SU-DHL-6 (cell line): Measurements from ENCODE around the gene RILPL1.

ENCODE experiments used
- H2AFZ ChIP-seq: fragments of 200-600 bp; sonication (generic); 2 replicates; pipeline ENCODE4 v1.6.1; 2014; ENCODE audit warnings: low read depth, mild to moderate bottlenecking, moderate library complexity, mixed read lengths, antibody characterized with exemption, low read length; ENCODE audit not compliant: severe bottlenecking
- H3F3A ChIP-seq: fragments of 200-600 bp; shearing (Covaris generic); 2 replicates; pipeline ENCODE4 v1.6.0; 2016; ENCODE audit warnings: antibody characterized with exemption, mild to moderate bottlenecking; ENCODE audit not compliant: insufficient read depth
- H3K27ac ChIP-seq: fragments of 200-600 bp; sonication (generic); 2 replicates; pipeline ENCODE4 v1.5.1; 2016; ENCODE audit warnings: low read depth, mild to moderate bottlenecking, low read length, moderate library complexity, mixed read lengths
- H3K27me3 ChIP-seq: fragments of 200-600 bp; sonication (generic), shearing (Covaris generic); 2 replicates; pipeline ENCODE4 v1.6.0; 2014; ENCODE audit warnings: mild to moderate bottlenecking, low read length
- H3K36me3 ChIP-seq: fragments of 200-600 bp; sonication (generic); 2 replicates; pipeline ENCODE4 v1.6.1; 2014; ENCODE audit warnings: mild to moderate bottlenecking, low read length, mixed read lengths
- H3K4me2 ChIP-seq: fragments of 300-600, 200-600 bp; shearing (Covaris generic), sonication (generic); 2 replicates; pipeline ENCODE4 v1.6.0; 2014; ENCODE audit warnings: low read length, low read depth, mild to moderate bottlenecking; ENCODE audit not compliant: poor library complexity, severe bottlenecking
- H3K4me3 ChIP-seq: fragments of 200-600 bp; sonication (generic); 2 replicates; pipeline ENCODE4 v1.5.1; 2014; ENCODE audit warnings: antibody characterized with exemption, low read length, mild to moderate bottlenecking, mixed read lengths; ENCODE audit not compliant: insufficient read depth, poor library complexity, severe bottlenecking
- H3K79me2 ChIP-seq: fragments of 200-600 bp; sonication (generic); 2 replicates; pipeline ENCODE4 v1.6.1; 2014; ENCODE audit warnings: mild to moderate bottlenecking, low read length, moderate library complexity; ENCODE audit not compliant: insufficient read depth
- H3K9ac ChIP-seq: fragments of 200-600 bp; sonication (generic); 2 replicates; pipeline ENCODE4 v1.7.0; 2014; ENCODE audit warnings: mild to moderate bottlenecking, low read length
- H3K9me2 ChIP-seq: fragments of 200-600 bp; sonication (generic); replicated peaks from 2 replicates; pipeline ENCODE4 v1.6.1; 2014; ENCODE audit warnings: low read length; ENCODE audit not compliant: insufficient read depth
- H3K9me3 ChIP-seq: fragments of 200-600 bp; sonication (generic); 2 replicates; pipeline ENCODE4 v1.6.1; 2014; ENCODE audit warnings: low read length, mixed read lengths; ENCODE audit not compliant: insufficient read depth
- H4K20me1 ChIP-seq: fragments of 200-600 bp; sonication (generic); 2 replicates; pipeline ENCODE4 v1.6.1; 2014; ENCODE audit warnings: low read depth, mild to moderate bottlenecking, antibody characterized with exemption, low read length, moderate library complexity, mixed read lengths
- EZH2phosphoT487 ChIP-seq: fragments of 200-600 bp; sonication (generic), shearing (Covaris generic); conservative IDR thresholded peaks from 2 replicates; pipeline ENCODE4 v1.6.1; 2018; ENCODE audit warnings: mild to moderate bottlenecking, antibody characterized with exemption, low read length, moderate library complexity, mixed read lengths
- TF ChIP-seq, protein P1 (sequence below): fragments of 200-600 bp; sonication (generic); IDR thresholded peaks from one replicate; pipeline ENCODE4 v1.5.1; 2017; ENCODE audit warnings: antibody characterized with exemption, mild to moderate bottlenecking, low read length, moderate library complexity; ENCODE audit not compliant: insufficient read depth, poor library complexity, severe bottlenecking

RILPL1 gene

DNA sequence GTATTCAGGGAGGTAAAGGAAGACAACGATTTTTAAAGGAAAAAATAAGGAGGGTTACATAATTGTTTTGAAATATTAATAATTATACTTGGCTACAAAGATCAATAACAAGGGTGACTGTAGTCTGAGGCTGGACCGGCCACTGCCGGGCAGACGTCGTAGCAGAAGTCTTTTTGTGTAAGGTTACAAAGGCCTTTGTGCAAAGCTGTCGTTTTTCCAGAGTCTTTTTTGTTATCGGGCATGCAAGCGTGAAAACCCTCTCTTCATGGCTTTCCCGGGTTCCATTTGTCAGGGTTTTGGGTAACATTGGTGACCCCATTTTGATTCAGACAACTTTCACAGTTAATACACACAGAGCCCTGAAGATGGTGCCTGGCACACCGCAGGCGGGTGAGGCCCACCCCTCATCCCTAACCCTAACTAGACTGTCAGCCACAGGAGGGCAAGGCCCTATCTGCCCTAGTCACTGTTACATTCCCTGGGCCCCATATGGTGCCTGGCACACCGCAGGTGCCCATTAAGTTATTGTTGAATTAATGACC is 31.3 kb downstream of the RILPL1 start:
- Histone ChIP-seq H3F3A (no peaks in the 10 kb centered on the region), H3K9ac (no peak overlapping the region), H3K27ac (no peak overlapping the region)

DNA sequence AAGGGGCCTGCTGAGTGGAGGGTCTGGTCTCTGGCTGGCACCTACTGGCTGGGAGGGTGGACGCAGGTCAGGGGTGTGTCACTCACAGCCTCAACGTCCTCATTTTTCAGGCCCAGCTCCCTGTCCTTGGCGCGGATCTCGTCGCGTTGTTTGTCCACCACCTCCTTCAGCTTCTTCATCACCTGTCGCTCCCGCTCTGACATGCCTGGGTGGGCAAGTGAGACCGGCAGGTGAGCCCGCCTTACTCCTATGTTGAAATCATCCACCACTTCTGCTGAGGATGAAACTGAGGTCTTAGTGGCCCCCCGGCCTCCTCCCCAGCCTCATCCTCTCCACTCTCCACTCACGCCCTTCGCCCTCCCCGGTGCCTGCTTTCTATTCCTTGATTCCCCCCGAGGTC is 34.2 kb downstream of the RILPL1 start:
- TF ChIP-seq EZH2phosphoT487 = no peak
- TF ChIP-seq, protein P1, sequence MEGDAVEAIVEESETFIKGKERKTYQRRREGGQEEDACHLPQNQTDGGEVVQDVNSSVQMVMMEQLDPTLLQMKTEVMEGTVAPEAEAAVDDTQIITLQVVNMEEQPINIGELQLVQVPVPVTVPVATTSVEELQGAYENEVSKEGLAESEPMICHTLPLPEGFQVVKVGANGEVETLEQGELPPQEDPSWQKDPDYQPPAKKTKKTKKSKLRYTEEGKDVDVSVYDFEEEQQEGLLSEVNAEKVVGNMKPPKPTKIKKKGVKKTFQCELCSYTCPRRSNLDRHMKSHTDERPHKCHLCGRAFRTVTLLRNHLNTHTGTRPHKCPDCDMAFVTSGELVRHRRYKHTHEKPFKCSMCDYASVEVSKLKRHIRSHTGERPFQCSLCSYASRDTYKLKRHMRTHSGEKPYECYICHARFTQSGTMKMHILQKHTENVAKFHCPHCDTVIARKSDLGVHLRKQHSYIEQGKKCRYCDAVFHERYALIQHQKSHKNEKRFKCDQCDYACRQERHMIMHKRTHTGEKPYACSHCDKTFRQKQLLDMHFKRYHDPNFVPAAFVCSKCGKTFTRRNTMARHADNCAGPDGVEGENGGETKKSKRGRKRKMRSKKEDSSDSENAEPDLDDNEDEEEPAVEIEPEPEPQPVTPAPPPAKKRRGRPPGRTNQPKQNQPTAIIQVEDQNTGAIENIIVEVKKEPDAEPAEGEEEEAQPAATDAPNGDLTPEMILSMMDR = no peak
- Histone ChIP-seq H3F3A (no peaks in the 10 kb centered on the region), H3K4me2 (no peak overlapping the region), H3K27me3 (no peaks in the 10 kb centered on the region), H3K9me3 (no peaks in the 10 kb centered on the region), H3K27ac (no peak overlapping the region), H2AFZ (no peak overlapping the region), H3K4me3 (no peak overlapping the region), H4K20me1 (no peaks in the 10 kb centered on the region), H3K9me2 (no peaks in the 10 kb centered on the region), H3K9ac (no peak overlapping the region), H3K79me2 (no peaks in the 10 kb centered on the region), H3K36me3 (no peaks in the 10 kb centered on the region)

More for the DNA sequence above, 31.3 kb downstream of the RILPL1 start:
- H3K4me3 ChIP-seq = no peak overlapping the region
- TF ChIP-seq, protein P1 = no peak
- TF ChIP-seq EZH2phosphoT487 = no peak
- no peaks in the 10 kb centered on the region for H4K20me1 ChIP-seq
- H3K9me3 ChIP-seq = no peaks in the 10 kb centered on the region
- no peak overlapping the region for H2AFZ ChIP-seq
- no peaks in the 10 kb centered on the region for H3K79me2 ChIP-seq
- no peaks in the 10 kb centered on the region for H3K36me3 ChIP-seq
- no peaks in the 10 kb centered on the region for H3K9me2 ChIP-seq
- H3K27me3 ChIP-seq = no peaks in the 10 kb centered on the region
- no peak overlapping the region for H3K4me2 ChIP-seq

DNA sequence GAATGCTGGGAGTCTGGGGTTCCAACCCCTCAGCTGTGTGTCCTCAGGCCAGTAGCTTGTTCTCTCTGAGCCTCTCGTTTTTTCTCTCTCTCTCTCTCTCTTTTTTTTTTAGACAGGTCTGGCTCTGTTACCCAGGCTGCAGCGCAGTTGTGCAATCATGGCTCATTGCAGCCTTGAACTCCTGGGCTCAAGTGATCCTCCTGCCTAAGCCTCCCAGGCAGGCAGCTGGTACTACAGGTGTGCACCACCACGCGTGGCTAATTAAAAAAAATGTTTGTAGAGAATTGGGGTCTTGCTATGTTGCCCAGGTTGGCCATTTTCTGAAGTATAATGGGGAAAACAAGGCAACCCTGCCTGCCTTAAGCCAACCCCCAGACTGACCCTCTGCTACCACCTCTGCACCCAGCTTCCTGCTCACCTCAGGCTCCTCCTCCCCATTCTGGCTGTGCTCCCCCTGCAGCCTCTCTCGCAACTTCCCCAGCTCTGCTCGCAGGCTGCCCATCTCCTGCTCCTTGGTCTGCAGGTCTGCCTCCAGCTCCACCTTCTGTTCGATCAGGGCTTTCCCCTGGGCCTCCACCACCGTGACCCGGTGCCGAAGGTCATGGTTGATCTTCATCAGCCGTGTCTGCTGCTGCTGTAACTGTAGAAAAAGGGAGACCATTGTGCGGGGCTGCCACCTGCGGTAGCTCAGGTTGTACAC is 35.2 kb downstream of the RILPL1 start:
- H3K9ac ChIP-seq = no peak overlapping the region
- no peak overlapping the region for H3K4me2 ChIP-seq
- no peaks in the 10 kb centered on the region for H3K36me3 ChIP-seq
- no peak overlapping the region for H3K27ac ChIP-seq
- H3K9me3 ChIP-seq = no peaks in the 10 kb centered on the region
- TF ChIP-seq, protein P1 = no peak
- no peak for TF ChIP-seq EZH2phosphoT487
- H3K27me3 ChIP-seq = no peaks in the 10 kb centered on the region
- no peaks in the 10 kb centered on the region for H3K79me2 ChIP-seq
- no peak overlapping the region for H3K4me3 ChIP-seq
- no peaks in the 10 kb centered on the region for H3F3A ChIP-seq
- no peaks in the 10 kb centered on the region for H4K20me1 ChIP-seq
- no peak overlapping the region for H2AFZ ChIP-seq
- H3K9me2 ChIP-seq = no peaks in the 10 kb centered on the region
